T-helper 1 cell treated with Interleukin-12 subunit alpha and Interleukin-12 subunit beta and Interleukin-4 antibody, amounts not matched to agents 30 ng/mL and 1 ng/mL, for 36 hours (primary cell): ENCODE data around the gene METAP1D. TPM values are rescaled to one million over a fixed set of nuclear protein-coding genes. Genes with fewer than 3 reads are reported as not detected.

Experiments
- intact Hi-C: fragments of 100-400 bp; cut with micrococcal nuclease; formaldehyde crosslinking; loops from one replicate; pipeline ENCODE4 v1.15.1; 2024
- total RNA-seq: library from RNA; stranded (reverse); gene quantifications from 2 replicates; pipeline ENCODE4 v1.2.3, GENCODE V29; 2022

The METAP1D gene
- total RNA-seq, 1 donor from 2014 or later: 5.0 TPM

DNA sequence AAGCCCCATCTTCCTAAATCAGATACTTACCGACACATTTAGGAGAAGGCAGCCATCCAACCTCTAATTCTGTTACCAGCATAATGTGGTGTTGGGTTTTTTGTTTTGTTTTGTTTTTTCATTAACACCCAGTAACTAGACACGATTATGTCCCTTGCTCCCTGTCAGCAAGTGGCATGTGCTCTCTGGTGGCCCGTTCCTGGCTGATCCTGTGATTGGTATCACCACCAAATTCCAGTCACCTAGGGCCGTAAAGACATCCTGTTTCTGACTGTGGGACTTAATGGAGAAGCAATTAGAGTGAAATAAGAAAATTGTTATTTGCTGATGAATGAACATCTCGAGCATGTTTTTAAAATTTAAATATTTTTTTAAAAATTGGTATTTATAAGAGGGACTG is 79.7 kb downstream of the METAP1D start:
- intact Hi-C loops: loop anchor here (5.0 kb wide), 1 partner anchor 137 kb away; no protein-coding TSS in a partner anchor

- intact Hi-C loops: loop anchor here (5.0 kb wide), 1 partner anchor 138 kb away; no protein-coding TSS in a partner anchor
Observed at GRCh38 chr2:172079838-172080640, 80.3 kb downstream of the METAP1D start.

DNA sequence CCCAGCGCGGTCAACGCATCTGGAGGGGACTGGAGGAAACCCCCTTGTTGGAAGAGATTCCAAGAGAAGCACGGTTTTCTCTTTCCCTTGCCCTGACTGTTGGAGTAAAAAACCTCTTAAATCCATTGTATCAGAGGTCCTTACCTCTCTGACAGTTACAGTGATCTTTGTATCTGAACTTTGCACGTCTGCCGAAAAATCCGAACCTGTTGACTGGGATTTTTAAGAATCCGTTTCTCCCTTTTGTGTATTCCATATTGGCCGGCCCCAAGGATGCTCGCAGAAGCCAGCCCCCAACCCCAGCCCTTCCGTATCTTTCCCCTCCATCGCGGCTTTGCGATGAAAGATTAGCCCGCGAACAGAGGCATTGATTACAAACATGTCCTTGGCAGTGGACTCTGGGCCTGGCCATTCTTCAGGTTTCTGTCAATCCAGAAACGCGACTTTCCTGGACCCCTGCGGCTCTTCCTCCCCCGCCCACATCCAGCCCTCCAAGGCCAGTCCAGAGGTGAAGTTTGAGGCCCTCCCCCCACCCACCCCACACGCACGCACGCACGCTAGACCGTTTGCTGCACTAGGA is 81.0 kb downstream of the METAP1D start:
- intact Hi-C loops: no loop called here

DNA sequence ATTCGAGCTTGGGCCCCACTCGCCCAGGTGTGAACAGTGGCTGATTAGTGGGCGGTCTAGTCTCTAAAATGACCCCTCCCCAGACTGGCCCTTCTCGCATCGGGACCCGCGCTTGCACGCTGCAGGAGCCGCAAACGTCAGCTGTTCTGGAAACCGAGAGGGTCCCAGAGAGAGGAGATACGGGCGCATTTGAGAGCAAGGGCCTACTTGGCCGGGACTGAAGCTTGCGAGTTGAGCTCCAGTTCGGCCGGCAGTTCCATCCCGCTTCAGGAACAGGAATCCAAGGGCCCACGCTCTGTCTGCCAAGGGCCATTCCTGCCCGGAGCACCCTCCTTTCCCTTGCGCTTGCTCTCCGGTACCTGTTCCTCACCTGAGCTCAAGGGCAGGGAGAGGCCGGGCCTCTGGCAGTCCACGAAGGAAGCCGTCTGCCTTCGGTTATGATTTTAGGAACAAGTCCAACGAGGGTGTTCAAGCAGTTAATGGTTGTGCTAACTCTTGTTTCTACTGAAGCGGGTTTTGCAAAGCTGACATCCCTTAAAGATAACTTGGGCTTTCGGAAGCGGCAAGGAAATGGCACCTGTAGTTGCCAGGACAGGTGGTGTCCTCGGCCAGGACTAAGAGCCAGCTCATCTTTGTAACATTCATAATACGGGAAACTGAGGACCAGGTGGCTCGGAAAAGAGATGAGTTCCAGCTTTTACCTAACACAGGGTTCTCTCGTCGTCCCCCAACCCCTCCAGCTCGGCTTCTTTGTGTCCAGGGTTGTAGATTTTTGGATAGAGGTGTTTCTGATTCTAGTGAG is 81.7 kb downstream of the METAP1D start:
- intact Hi-C loops: no loop called here

GRCh38 chr2:172082105-172082943 is 82.6 kb downstream of the METAP1D start:
- intact Hi-C loops: no loop called here

- intact Hi-C loops: no loop called here
Observed at GRCh38 chr2:172082944-172083627, 83.3 kb downstream of the METAP1D start.

GRCh38 chr2:172083628-172084394 is 84.1 kb downstream of the METAP1D start:
- intact Hi-C loops: no loop called here

- intact Hi-C loops: no loop called here
Observed at GRCh38 chr2:172084395-172084644, 84.6 kb downstream of the METAP1D start.

DNA sequence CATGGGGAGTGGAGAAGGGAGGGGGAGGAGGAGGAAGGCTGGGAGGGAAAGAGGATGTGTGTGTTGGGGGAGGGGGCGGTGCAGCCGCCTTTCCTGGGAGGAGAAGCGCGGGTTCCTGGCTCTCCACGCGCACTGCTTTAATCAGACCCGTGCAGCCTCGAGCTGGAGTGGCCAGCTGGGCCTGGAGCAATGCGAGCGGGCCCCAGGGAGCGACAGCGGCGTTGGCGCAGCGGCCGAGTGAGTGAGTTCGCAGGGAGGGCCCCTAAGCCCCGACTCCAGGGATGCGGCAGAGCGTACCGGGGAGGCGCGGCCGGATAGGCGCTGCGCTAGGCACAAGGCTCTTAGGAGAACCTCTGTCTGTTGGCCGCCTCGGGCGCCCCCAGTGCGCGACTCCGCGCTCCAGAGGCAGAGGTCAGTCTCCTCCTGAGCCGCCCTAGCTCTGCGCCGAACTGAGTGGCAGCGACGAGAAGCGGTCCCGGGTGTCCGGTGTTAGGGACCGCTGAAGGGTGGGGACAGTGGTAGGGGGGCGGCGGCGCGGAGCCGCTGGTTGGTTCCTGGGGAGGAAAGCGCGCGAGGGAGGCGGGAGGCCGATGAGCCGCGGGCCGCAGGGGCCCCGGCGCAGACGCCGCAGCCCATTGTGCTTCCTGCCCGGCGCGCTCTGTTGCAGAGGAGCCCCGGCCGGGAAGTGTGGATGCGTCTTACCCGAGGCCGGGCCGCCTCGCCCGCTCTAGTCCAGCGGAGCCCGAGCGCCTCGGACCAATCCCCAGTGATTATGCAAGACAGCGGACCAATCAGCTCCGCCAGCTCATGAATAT is 85.1 kb downstream of the METAP1D start:
- intact Hi-C loops: loop anchor here (5.0 kb wide), 4 partner anchors 193 to 378 kb away; partner anchors contain the start of genes ITGA6 and SLC25A12

- intact Hi-C loops: loop anchor here (1.0 to 5.0 kb wide), 7 partner anchors 10 to 378 kb away; partner anchors contain the start of genes DLX2, ITGA6 and SLC25A12
Observed at GRCh38 chr2:172085460-172086159, 85.9 kb downstream of the METAP1D start, which contains the start of gene DLX1. TSS of gene DLX1 (plus strand) at chr2:172085507. CDS start at chr2:172085678, 171 bp downstream.

DNA sequence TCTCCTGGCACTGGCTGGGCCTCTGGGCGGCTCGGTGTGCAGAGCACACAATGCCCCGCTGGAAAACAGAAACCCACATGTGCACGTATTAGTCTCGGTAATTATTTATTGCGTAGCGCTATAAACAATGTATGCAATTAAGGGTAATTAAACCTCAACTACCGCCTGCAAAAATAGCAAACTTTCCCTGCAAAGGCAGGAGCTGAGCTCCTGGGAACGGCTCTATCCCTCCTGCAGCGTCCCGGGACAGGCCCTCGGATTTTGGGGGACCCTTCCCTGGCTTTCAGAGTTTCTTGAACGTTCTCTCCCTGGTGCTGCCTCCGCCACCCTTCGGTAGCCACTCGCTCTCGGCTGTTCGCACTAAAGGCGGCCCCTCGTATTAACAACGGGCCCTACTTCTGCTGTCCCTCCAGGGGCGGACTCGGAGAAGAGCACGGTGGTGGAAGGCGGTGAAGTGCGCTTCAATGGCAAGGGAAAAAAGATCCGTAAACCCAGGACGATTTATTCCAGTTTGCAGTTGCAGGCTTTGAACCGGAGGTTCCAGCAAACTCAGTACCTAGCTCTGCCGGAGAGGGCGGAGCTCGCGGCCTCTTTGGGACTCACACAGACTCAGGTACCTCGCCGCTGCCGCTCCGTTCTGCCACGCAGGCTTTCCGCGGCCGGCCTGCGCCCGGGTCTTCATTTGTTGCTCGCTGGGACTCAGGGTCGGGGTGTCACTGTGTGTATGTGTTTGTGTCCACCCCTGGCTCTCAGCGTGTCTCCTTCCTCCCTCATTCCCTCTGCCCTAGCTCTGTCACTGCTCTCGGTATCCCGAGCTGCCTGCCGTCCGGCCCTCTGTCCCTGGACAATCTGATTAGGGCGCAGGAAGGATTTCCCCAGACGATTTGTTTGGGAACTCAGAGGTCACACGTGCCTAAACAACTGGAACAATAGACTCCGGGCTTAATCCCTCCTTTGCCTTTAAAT is 86.8 kb downstream of the METAP1D start:
- intact Hi-C loops: loop anchor here (1.0 to 5.0 kb wide), 7 partner anchors 9 to 379 kb away; partner anchors contain the start of genes DLX2, ITGA6 and SLC25A12

DNA sequence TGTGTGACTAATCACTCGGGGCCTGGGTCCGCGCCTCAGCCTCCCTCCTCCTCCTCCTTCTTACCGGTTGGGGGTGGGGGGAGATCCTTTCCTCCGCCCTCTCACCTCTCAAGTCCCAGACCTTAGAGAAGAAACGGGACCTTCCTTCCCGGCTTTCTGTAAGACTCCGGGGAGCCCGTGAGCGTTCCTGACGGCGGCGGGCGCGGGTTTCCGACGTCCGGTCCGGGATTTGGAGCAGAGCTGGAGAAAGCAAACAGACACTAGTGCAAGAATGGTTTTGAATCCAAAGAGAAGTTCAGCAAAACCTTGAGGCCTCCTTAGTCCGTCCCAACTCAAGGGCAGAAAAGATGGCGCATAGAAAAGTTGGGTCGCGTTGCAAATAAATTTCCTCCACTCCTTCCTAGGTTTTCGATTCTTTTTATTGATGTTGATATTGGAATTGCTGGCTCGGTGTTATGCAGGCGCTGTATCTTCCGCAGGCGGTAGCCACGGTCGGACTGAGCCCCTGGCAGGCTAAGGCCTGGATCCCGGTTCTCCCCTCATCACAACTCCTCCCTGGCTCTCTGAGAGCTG is 87.5 kb downstream of the METAP1D start:
- intact Hi-C loops: loop anchor here (5.0 kb wide), 4 partner anchors 195 to 380 kb away; partner anchors contain the start of genes ITGA6 and SLC25A12

DNA sequence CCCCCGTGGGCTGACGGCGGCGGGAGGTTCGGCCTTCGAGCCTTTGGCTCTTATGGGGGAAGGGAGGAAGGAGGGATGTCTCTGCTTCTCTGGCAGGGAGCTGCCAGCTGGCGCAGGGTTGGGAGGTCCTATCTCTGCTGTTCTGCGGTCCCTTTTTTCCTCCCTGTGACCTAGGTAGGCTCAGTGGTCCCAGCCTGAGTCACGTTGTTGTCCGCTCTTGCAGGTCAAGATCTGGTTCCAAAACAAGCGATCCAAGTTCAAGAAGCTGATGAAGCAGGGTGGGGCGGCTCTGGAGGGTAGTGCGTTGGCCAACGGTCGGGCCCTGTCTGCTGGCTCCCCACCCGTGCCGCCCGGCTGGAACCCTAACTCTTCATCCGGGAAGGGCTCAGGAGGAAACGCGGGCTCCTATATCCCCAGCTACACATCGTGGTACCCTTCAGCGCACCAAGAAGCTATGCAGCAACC is 88.1 kb downstream of the METAP1D start:
- intact Hi-C loops: loop anchor here (5.0 kb wide), 4 partner anchors 196 to 381 kb away; partner anchors contain the start of genes ITGA6 and SLC25A12

- intact Hi-C loops: loop anchor here (5.0 kb wide), 4 partner anchors 196 to 381 kb away; partner anchors contain the start of genes ITGA6 and SLC25A12
Observed at GRCh38 chr2:172088245-172089004, 88.7 kb downstream of the METAP1D start.

DNA sequence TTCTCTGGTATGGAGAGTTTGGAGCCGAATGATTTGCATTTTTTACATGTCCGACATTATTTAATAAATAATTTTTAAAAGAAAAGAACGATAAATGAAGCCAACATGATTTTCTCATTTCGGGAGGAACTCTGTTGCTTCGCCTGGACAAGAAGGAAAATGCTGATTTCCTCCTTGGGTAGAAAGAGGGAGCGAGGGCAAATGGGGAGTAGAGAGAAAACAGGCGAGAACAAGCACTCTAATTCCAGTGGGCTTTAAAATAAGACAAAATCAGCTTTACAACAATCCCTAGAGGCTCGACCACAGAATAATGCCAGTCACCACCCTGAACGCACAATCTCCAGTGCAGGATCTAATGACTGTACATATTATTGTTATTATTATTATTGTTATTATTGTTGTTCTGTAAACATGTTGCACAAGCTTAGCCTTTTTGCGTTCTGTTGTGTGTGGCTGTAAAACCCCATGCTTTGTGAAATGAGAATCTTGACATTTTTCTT is 89.3 kb downstream of the METAP1D start:
- intact Hi-C loops: loop anchor here (5.0 kb wide), 4 partner anchors 197 to 382 kb away; partner anchors contain the start of genes ITGA6 and SLC25A12
